ENCODE results near the gene EBF3. TPM values are rescaled to one million over a fixed set of nuclear protein-coding genes. Genes with fewer than 3 reads are reported as not detected.

The EBF3 gene, protein sequence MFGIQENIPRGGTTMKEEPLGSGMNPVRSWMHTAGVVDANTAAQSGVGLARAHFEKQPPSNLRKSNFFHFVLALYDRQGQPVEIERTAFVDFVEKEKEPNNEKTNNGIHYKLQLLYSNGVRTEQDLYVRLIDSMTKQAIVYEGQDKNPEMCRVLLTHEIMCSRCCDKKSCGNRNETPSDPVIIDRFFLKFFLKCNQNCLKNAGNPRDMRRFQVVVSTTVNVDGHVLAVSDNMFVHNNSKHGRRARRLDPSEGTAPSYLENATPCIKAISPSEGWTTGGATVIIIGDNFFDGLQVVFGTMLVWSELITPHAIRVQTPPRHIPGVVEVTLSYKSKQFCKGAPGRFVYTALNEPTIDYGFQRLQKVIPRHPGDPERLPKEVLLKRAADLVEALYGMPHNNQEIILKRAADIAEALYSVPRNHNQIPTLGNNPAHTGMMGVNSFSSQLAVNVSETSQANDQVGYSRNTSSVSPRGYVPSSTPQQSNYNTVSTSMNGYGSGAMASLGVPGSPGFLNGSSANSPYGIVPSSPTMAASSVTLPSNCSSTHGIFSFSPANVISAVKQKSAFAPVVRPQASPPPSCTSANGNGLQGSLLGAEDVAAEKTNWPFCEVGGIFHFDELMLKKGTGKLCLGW
- total RNA-seq (1 to 10 TPM; 4.3 to 8.9 (median 5.8) TPM), polyA plus RNA-seq (1 to 10 TPM in 2 of 3 donors, not detected in 1; 1.2 to 1.3 TPM)

DNA sequence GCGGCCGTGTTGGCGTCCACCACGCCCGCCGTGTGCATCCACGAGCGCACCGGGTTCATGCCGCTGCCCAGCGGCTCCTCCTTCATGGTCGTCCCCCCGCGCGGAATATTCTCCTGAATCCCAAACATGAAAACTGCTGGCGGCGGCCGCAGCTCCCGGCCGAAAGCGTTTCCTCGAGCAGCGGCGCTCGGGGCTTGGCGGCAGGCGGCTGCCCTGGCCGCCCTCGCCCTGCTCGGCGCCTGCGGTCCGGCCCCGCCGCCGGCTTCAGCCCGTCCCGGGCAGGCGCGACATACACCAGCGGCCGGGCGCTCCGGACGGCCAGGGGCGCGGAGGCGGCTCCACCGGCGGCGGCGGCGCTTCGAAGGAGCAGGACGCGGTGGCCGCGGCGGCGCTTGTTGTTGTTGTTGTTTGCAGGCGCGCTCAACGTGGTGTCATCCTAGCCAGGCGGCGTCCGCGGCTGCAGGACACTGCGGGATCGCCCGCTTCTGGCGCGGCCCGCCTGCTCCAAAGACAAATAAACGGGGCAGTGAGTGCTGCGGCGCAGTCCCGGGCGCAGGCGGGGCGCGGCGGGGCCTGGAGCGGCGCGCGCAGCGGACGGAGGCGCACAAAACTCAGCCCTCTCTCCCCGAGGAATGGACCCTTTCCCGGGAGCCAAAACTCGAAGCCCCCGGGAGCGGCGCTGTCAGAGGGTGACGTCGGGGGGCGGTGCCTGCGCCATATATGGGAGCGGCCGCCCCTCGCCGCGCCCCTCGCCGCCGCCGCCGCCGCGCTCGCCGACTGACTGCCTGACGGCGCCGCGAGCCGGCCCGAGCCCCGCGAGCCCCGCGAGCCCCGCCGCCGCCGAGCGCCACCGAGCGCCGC is at the start of gene EBF3:
Gene EBF3, minus strand, starts transcription at position 634 of the 861 bp plus-strand sequence. Its CDS starts 506 bp downstream, at position 128.
- TF ChIP-seq POLR2A (IDR thresholded peaks at IDR 0.05) (no peak), POLR2AphosphoS5 (IDR thresholded peaks at IDR 0.05) (peak; percentile 19 to 70 (median 26)), EP300 (IDR thresholded peaks at IDR 0.05) (no peak)
- TF ChIP-seq, protein P1, sequence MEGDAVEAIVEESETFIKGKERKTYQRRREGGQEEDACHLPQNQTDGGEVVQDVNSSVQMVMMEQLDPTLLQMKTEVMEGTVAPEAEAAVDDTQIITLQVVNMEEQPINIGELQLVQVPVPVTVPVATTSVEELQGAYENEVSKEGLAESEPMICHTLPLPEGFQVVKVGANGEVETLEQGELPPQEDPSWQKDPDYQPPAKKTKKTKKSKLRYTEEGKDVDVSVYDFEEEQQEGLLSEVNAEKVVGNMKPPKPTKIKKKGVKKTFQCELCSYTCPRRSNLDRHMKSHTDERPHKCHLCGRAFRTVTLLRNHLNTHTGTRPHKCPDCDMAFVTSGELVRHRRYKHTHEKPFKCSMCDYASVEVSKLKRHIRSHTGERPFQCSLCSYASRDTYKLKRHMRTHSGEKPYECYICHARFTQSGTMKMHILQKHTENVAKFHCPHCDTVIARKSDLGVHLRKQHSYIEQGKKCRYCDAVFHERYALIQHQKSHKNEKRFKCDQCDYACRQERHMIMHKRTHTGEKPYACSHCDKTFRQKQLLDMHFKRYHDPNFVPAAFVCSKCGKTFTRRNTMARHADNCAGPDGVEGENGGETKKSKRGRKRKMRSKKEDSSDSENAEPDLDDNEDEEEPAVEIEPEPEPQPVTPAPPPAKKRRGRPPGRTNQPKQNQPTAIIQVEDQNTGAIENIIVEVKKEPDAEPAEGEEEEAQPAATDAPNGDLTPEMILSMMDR (IDR thresholded peaks at IDR 0.05): no peak
- 1% methylated on average over 131 of the region's 131 CpGs for WGBS, 2 donors
- intact Hi-C loops (cut with DNase I): loop anchor here (5.0 kb wide), 3 partner anchors 148 to 867 kb away; partner anchors contain the start of genes C10orf143 and MGMT
- no peaks in the 10 kb centered on the region for H3K36me3 ChIP-seq
- H3K4me1 ChIP-seq: peaks cover 0 to 65% (median 56%) of the 10 kb centered on the region in 4 donors
- H3K9me3 ChIP-seq: no peaks in the 10 kb centered on the region
- H3K4me3 ChIP-seq: peak within 1 kb of the TSS; percentile 29 to 60 (median 50)
- H3K27ac ChIP-seq: peak within 1 kb of the TSS; percentile 54 to 78 (median 68)
- H3K27me3 ChIP-seq: peaks cover 74 to 98% (median 87%) of the 10 kb centered on the region in 3 donors
- peak; percentile 84 for DNase-seq

DNA sequence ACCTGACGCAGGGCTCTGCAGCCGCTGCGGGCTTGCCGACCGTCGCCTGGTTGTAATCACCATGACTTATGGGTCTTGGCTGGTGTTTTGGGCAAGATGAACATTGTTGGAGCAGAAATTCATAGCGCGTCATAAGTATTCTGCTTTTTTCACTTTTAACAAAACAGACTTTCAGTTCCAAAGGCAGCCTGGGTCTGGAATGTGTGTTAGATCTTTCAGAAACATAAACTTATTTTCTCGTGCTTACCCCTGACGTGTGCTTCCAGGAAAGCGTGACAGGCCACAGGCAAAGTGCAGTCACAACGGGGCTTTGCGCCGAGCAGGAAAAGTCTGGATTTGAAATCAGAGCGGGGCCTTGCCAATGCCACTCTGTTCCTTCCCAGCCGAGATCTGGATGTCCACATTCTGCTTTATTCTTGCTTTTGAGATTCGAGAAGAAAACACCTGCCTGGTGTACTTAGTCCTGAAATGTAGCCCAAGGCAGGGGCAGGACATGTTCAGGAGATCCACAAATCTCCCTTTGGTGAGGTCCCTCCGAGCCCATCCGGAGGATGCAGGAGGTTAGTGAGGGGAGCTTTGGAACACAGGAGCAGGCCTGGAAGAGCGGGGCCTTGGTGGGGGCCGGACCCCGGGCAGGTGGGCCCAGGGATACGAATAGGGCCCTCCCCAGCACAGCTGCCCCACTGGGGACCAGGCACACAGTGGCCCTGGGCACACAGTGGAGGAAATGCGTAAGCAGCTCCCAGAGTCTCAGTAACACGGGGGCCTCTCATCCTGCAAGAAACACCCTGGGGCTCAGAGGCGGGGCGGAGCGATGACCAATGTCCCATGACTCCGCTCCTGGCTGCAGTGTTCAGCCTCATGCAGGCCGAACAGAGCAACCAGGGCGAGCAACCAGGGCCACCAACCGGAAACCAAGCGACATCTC is 49.5 kb upstream of the EBF3 start:
- peaks cover 0 to 23% (median 7%) of the 10 kb centered on the region in 4 donors for H3K4me1 ChIP-seq

DNA sequence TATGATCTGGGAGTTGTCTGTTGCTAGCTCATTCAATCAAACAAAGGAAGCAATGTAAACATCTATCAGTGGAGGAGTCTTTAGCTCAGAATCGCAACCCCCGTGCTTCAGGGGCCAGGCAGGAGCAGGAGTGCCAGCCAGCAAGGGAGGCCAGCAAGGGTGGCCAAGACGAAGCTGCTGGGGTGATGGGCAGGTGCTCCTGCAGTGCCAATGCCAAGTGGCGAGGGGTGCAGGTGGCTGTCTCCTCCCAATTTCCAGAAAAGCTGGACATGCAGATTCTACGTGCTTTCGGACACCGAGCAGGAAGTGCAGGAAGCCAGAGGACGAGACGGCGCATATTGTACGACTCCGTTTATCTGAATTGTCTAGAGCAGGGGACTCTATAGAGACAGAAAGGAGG is 48.1 kb upstream of the EBF3 start:
- peaks cover 0 to 23% (median 7%) of the 10 kb centered on the region in 4 donors for H3K4me1 ChIP-seq
- peaks cover 0 to 23% (median 13%) of the 10 kb centered on the region in 3 donors for H3K27me3 ChIP-seq
- no peaks in the 10 kb centered on the region for H3K36me3 ChIP-seq
- TF ChIP-seq EP300 (IDR thresholded peaks at IDR 0.05) (no peak), POLR2AphosphoS5 (IDR thresholded peaks at IDR 0.05) (no peak), POLR2A (IDR thresholded peaks at IDR 0.05) (no peak)
- TF ChIP-seq, protein P1 (IDR thresholded peaks at IDR 0.05): no peak
- no peaks in the 10 kb centered on the region for H3K9me3 ChIP-seq
- no peak overlapping the region for H3K27ac ChIP-seq
- 64 to 71% methylated on average over 12 of the region's 12 CpGs for WGBS, 2 donors
- intact Hi-C loops (cut with DNase I): no loop called here
- no peak overlapping the region for H3K4me3 ChIP-seq
- DNase-seq: no peak

More for the DNA sequence above, 49.5 kb upstream of the EBF3 start:
- Histone ChIP-seq H3K4me3 (peak overlapping the region in 2 of 4 donors; percentile 14 to 16), H3K27me3 (peaks cover 0 to 23% (median 13%) of the 10 kb centered on the region in 3 donors), H3K9me3 (no peaks in the 10 kb centered on the region), H3K36me3 (no peaks in the 10 kb centered on the region), H3K27ac (peak overlapping the region in 1 of 4 donors; percentile 13)
- intact Hi-C loops (cut with DNase I): no loop called here
- DNase-seq: no peak
- 87 to 90% methylated on average over 33 of the region's 33 CpGs for WGBS, 2 donors
- TF ChIP-seq POLR2AphosphoS5 (IDR thresholded peaks at IDR 0.05) (peak in 3 of 4 donors; percentile 50 to 61 (median 52)), POLR2A (IDR thresholded peaks at IDR 0.05) (no peak)

DNA sequence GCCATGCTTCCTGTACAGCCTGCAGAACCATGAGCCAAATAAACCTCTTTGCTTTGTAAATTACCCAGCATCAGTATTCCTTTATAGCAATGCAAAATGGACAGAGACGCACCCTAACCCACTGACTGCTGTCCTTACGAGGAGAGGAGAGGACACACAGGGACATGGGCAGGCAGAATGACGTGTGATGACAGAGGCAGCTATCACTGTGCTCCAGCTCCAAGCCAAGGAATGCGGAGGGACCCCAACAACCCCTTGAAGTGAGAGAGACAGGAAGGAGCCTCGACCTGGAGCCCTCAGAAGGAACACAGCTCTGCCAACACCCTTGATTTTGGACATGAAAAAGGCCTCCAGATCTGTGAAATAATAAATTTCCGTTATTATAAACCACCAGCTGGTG is 46.6 kb upstream of the EBF3 start:
- 70 to 83% methylated on average over 6 of the region's 6 CpGs for WGBS, 2 donors
- H3K9me3 ChIP-seq: no peaks in the 10 kb centered on the region
- no peak overlapping the region for H3K27ac ChIP-seq
- intact Hi-C loops (cut with DNase I): no loop called here
- no peak for DNase-seq
- H3K27me3 ChIP-seq: peaks cover 0 to 18% (median 4%) of the 10 kb centered on the region in 3 donors
- no peaks in the 10 kb centered on the region for H3K36me3 ChIP-seq
- TF ChIP-seq, protein P1 (IDR thresholded peaks at IDR 0.05): no peak
- no peak for TF ChIP-seq POLR2A (IDR thresholded peaks at IDR 0.05)
- TF ChIP-seq POLR2AphosphoS5 (IDR thresholded peaks at IDR 0.05): no peak
- TF ChIP-seq EP300 (IDR thresholded peaks at IDR 0.05): no peak
- H3K4me3 ChIP-seq: no peak overlapping the region
- peaks cover 0 to 23% (median 7%) of the 10 kb centered on the region in 4 donors for H3K4me1 ChIP-seq

Measured in sigmoid colon (tissue), 7 donors.